Osteocyte (in vitro differentiated cells): ENCODE data around the gene PRKAR1B. TPM values are rescaled to one million over a fixed set of nuclear protein-coding genes. Genes with fewer than 3 reads are reported as not detected.

Experiments
- DNase-seq: peaks from one replicate; pipeline ENCODE4 v3.0.0; 2021; ENCODE audit warnings: mixed read lengths; ENCODE audit not compliant: unreplicated experiment; ENCODE audit errors: extremely low spot score
- H3K27ac Mint-ChIP-seq: one replicate; pipeline ENCODE4 v1.8.0; 2021; ENCODE audit warnings: mild to moderate bottlenecking, mixed read lengths; ENCODE audit not compliant: unreplicated experiment
- H3K27me3 Mint-ChIP-seq: one replicate; pipeline ENCODE4 v1.8.0; 2021; ENCODE audit warnings: mixed read lengths; ENCODE audit not compliant: unreplicated experiment
- H3K36me3 Mint-ChIP-seq: one replicate; pipeline ENCODE4 v1.8.0; 2021; ENCODE audit warnings: mixed read lengths; ENCODE audit not compliant: unreplicated experiment
- H3K4me1 Mint-ChIP-seq: one replicate; pipeline ENCODE4 v1.8.0; 2021; ENCODE audit warnings: mixed read lengths; ENCODE audit not compliant: unreplicated experiment
- H3K4me3 Mint-ChIP-seq: one replicate; pipeline ENCODE4 v1.8.0; 2021; ENCODE audit warnings: mild to moderate bottlenecking, moderate library complexity, mixed read lengths; ENCODE audit not compliant: unreplicated experiment
- H3K9me3 Mint-ChIP-seq: one replicate; pipeline ENCODE4 v1.8.0; 2021; ENCODE audit warnings: mixed read lengths; ENCODE audit not compliant: unreplicated experiment
- total RNA-seq: library from RNA; stranded (reverse); gene quantifications from 2 replicates; pipeline ENCODE4 v1.2.1, GENCODE V29; 2021
- TF ChIP-seq, protein P1 (sequence below): fragments of 200-600 bp; sonication (generic); IDR thresholded peaks from 2 replicates; pipeline ENCODE4 v1.5.0; 2021; ENCODE audit warnings: antibody characterized with exemption, mild to moderate bottlenecking, moderate library complexity

PRKAR1B gene
- total RNA-seq, 1 donor from 2014 or later, result 12.0 TPM

DNA sequence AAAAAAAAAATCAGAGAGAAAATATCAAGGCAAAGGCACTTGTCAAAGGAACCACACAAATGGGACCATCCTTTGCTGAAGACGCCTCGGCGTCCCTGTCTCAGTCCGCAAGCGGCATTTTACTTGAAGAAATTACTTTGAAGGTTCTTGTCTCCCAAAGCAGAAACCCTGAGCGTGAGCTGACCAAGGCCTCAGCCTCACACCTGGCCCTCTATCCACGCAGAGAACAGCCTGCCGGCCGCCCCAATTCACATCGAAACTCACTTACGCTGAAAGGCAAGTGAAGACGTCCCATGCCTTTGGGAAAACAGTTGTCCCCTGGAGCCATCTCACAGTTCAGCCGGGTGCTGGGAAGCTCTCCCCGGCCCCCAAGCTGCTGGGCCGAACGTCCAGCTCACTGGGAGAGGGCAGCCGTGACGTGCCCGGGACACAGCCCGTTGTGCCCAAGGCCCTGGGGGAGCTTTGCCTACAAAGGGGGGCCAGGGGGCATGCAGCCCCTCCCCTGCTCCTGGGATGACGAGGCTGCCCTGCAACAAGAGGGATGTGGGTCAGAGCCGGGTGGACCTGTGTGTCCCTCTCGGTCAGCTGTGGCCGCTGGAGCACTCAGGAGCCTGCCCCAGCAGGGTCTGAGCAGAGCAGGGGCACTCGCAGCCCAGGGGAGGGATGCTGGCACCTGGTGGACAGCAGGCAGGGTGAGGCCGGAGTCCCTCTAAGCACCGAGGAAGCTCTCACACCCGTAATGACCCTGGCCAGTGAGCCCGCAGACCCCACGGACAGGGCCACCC, 157.8 kb downstream of the PRKAR1B start:
- no peaks in the 10 kb centered on the region for H3K27me3 Mint-ChIP-seq
- no peaks in the 10 kb centered on the region for H3K9me3 Mint-ChIP-seq
- H3K4me1 Mint-ChIP-seq, result no peaks in the 10 kb centered on the region
- H3K36me3 Mint-ChIP-seq, result no peaks in the 10 kb centered on the region
- H3K4me3 Mint-ChIP-seq, result no peak overlapping the region
- no peak for DNase-seq
- H3K27ac Mint-ChIP-seq, result no peak overlapping the region
- TF ChIP-seq, protein P1, sequence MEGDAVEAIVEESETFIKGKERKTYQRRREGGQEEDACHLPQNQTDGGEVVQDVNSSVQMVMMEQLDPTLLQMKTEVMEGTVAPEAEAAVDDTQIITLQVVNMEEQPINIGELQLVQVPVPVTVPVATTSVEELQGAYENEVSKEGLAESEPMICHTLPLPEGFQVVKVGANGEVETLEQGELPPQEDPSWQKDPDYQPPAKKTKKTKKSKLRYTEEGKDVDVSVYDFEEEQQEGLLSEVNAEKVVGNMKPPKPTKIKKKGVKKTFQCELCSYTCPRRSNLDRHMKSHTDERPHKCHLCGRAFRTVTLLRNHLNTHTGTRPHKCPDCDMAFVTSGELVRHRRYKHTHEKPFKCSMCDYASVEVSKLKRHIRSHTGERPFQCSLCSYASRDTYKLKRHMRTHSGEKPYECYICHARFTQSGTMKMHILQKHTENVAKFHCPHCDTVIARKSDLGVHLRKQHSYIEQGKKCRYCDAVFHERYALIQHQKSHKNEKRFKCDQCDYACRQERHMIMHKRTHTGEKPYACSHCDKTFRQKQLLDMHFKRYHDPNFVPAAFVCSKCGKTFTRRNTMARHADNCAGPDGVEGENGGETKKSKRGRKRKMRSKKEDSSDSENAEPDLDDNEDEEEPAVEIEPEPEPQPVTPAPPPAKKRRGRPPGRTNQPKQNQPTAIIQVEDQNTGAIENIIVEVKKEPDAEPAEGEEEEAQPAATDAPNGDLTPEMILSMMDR, result no peak

DNA sequence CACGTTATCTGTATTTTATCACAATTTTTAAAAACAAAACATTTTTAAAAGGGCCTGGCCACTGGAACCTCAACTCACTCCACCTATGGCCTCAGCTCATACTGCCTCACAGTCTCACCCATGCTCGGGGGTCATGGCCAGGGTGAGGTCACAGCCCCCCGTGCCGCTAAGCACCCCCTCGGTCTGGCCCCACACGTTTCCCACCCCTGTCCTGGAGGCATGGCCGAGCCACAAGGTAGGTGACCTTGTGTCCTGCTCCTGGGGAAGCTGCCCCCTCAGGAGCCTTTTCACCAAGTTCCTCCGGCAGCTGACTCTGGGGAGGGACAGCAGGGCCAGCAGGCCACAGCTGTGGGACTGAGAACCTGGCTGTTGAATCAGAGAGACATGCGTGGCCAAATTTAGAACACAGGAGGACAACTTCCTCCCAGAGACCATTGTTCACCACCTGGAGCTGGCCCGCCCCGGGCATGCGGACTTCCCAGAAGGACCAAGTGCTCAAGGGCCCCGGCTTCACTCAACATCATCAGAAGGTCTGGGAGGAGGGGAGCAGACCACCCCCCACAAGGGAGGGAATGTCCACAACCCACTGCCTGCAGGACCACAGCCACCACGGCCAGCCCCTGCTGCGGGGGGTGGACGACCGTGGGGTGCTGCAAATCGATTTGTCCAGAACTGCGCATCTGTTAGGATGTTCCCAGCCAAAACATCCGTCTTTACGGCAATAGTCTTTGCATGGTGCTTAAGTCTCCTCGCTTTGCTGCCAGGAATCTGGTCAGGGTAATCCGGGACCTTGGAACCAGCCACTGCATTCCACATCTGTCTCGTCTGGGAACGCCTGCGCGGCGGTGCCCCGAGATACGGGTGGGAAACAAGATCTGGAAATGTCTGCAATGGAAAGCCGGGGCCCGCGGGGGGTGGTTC, 158.8 kb downstream of the PRKAR1B start:
- TF ChIP-seq, protein P1, result no peak
- Mint-ChIP-seq H3K4me1 (no peaks in the 10 kb centered on the region), H3K36me3 (no peaks in the 10 kb centered on the region), H3K4me3 (no peak overlapping the region), H3K27me3 (no peaks in the 10 kb centered on the region), H3K27ac (no peak overlapping the region), H3K9me3 (no peaks in the 10 kb centered on the region)
- DNase-seq, result no peak

DNA sequence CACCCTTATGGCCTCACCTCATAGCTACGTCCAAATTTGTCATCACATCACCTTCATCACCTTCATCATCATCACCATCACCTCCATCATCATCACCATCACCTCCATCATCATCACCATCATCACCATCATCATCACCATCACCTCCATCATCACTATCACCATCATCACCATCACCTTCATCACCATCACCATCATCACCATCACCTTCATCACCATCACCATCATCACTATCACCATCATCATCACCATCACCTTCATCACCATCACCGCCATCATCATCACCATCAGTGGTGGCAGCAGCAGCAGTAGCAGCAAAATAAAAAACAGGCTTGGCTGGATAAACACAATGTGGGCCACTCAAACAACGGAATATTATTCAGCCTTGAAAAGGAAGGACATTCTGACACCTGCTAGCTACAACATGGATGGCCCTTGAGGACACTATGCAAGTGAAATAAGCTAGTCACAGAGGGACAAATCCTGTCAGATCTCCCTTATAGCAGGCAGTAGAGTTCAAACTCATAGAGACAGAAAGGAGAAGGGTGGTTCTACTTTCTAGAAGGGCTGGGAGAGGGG, 159.7 kb downstream of the PRKAR1B start:
- no peaks in the 10 kb centered on the region for H3K9me3 Mint-ChIP-seq
- no peaks in the 10 kb centered on the region for H3K27me3 Mint-ChIP-seq
- no peak for DNase-seq
- H3K4me3 Mint-ChIP-seq, result no peak overlapping the region
- TF ChIP-seq, protein P1, result no peak
- H3K27ac Mint-ChIP-seq, result no peak overlapping the region
- H3K4me1 Mint-ChIP-seq, result peaks cover 4% of the 10 kb centered on the region
- H3K36me3 Mint-ChIP-seq, result no peaks in the 10 kb centered on the region

DNA sequence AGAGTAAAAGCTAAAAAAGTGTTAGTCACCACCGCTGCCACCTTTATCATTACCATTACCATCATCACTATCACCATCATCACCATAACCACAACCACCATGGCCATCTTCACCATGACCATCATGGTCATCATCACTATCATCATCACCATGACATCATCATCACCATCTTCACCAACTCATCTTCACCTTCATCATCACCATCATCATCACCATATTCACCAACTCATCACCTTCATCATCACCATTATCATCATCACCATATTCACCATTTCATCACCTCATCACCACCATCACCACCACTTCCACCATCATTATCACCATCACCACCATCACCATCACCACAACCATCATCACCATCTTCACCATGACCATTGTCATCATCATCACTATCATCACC, 161.0 kb downstream of the PRKAR1B start:
- no peak overlapping the region for H3K4me3 Mint-ChIP-seq
- H3K9me3 Mint-ChIP-seq, result no peaks in the 10 kb centered on the region
- peaks cover 4% of the 10 kb centered on the region for H3K4me1 Mint-ChIP-seq
- no peak overlapping the region for H3K27ac Mint-ChIP-seq
- DNase-seq, result no peak
- H3K27me3 Mint-ChIP-seq, result no peaks in the 10 kb centered on the region
- no peaks in the 10 kb centered on the region for H3K36me3 Mint-ChIP-seq
- TF ChIP-seq, protein P1, result no peak
